OCI-LY1 (cell line): ENCODE measurements around the gene ZNF618.

Experiments
- CTCF ChIP-seq: fragments of 200-600 bp; sonication (generic), shearing (Covaris generic); IDR thresholded peaks from 2 replicates; pipeline ENCODE4 v1.5.1; 2017; ENCODE audit warnings: mild to moderate bottlenecking, antibody characterized with exemption, low read length, moderate library complexity, mixed read lengths
- EZH2 ChIP-seq: fragments of 200-600 bp; sonication (generic), shearing (Covaris generic); IDR thresholded peaks from 2 replicates; pipeline ENCODE4 v1.8.0; 2017; ENCODE audit warnings: borderline replicate concordance, mixed run types, mild to moderate bottlenecking, antibody characterized with exemption, low read length, moderate library complexity, mixed read lengths

GRCh38 chr9:114098936-114099668 lies 223.0 kb downstream of the ZNF618 start, which contains the start of gene KIF12:
- no peak for TF ChIP-seq CTCF
- TF ChIP-seq EZH2: no peak
